MCF 10A (cell line): ENCODE data around the gene KRT1. TPM values are rescaled to one million over a fixed set of nuclear protein-coding genes. Genes with fewer than 3 reads are reported as not detected.

ENCODE experiments used
- BruUV-seq: library from RNA; stranded (reverse); fragments of 400-500 nt; replicated peaks from 2 replicates; lab custom pipeline; 2021; lab: Mats Ljungman, UMichigan
- CTCF ChIA-PET: fragments of 300-600 bp; sonication (Branson Sonifier 250); formaldehyde crosslinking; extraction: SDS; loops from one replicate; lab custom pipeline; 2021; ENCODE audit warnings: antibody characterized with exemption, inconsistent platforms; lab: Yijun Ruan, JAX
- POLR2A ChIA-PET: fragments of 300-600, 350-650 bp; sonication (Branson Sonifier 250); formaldehyde crosslinking; extraction: SDS; loops from one replicate; lab custom pipeline; 2020; ENCODE audit warnings: antibody characterized with exemption, inconsistent platforms; lab: Yijun Ruan, JAX
- DNase-seq: peaks from one replicate; pipeline ENCODE4 v3.0.0-alpha.2; 2018; ENCODE audit not compliant: unreplicated experiment
- H3K27ac Mint-ChIP-seq: one replicate; pipeline ENCODE4 v1.8.0; 2022; ENCODE audit warnings: mild to moderate bottlenecking, low read depth, mixed read lengths; ENCODE audit not compliant: unreplicated experiment
- H3K27me3 Mint-ChIP-seq: one replicate; pipeline ENCODE4 v1.8.0; 2022; ENCODE audit warnings: mixed read lengths; ENCODE audit not compliant: insufficient read depth, unreplicated experiment
- H3K36me3 Mint-ChIP-seq: one replicate; pipeline ENCODE4 v1.8.0; 2022; ENCODE audit warnings: mild to moderate bottlenecking, moderate library complexity, mixed read lengths; ENCODE audit not compliant: insufficient read depth, unreplicated experiment
- H3K4me1 Mint-ChIP-seq: one replicate; pipeline ENCODE4 v1.8.0; 2022; ENCODE audit warnings: mixed read lengths; ENCODE audit not compliant: insufficient read depth, unreplicated experiment
- H3K4me3 Mint-ChIP-seq: one replicate; pipeline ENCODE4 v1.8.0; 2022; ENCODE audit warnings: mild to moderate bottlenecking, moderate library complexity, mixed read lengths; ENCODE audit not compliant: unreplicated experiment
- H3K9me3 Mint-ChIP-seq: one replicate; pipeline ENCODE4 v1.8.0; 2022; ENCODE audit warnings: mixed read lengths; ENCODE audit not compliant: unreplicated experiment
- CTCF ChIP-seq: fragments of 200-600 bp; IDR thresholded peaks from one replicate; pipeline ENCODE4 v1.8.0; 2022; ENCODE audit warnings: antibody characterized with exemption, mild to moderate bottlenecking; ENCODE audit not compliant: unreplicated experiment
- intact Hi-C: fragments of 100-400 bp; cut with micrococcal nuclease; formaldehyde crosslinking; loops from 2 replicates; pipeline ENCODE4 v1.14.1; 2022
- total RNA-seq: library from RNA; stranded (reverse); gene quantifications from 2 replicates; pipeline ENCODE4 v1.2.3, GENCODE V29; 2022

Gene KRT1
- total RNA-seq, 1 experiment from 2014 or later, result not detected

GRCh38 chr12:52627395-52628110 lies 52.7 kb downstream of the KRT1 start:
- BruUV-seq, result no TSS peak
- CTCF ChIA-PET, result no interaction called here

More at GRCh38 chr12:52627395-52628110, 52.7 kb downstream of the KRT1 start:
- Mint-ChIP-seq H3K36me3 (no peaks in the 10 kb centered on the region), H3K27ac (no peak overlapping the region), H3K27me3 (peaks cover 59% of the 10 kb centered on the region), H3K4me1 (no peaks in the 10 kb centered on the region), H3K9me3 (no peaks in the 10 kb centered on the region), H3K4me3 (no peak overlapping the region)
- no peak for DNase-seq
- no peak for TF ChIP-seq CTCF
- POLR2A ChIA-PET, result no interaction called here
- intact Hi-C loops, result no loop called here

Other genes starting within 250 kb of the KRT1 start
- gene KRT75, start 246.0 kb downstream of the KRT1 start, total RNA-seq, result not detected in 2 replicates
- 2.3 and 3.3 TPM in 2 replicates for gene KRT6B, start 228.3 kb downstream of the KRT1 start, total RNA-seq
- 0.19 and 0.44 TPM in 2 replicates for gene KRT6C, start 206.6 kb downstream of the KRT1 start, total RNA-seq
- 1,403 and 1,688 TPM in 2 replicates for gene KRT6A, start 187.2 kb downstream of the KRT1 start, total RNA-seq
- gene KRT5, start 160.0 kb downstream of the KRT1 start, total RNA-seq, result 1,273 and 3,552 TPM in 2 replicates
- gene KRT71, start 127.3 kb downstream of the KRT1 start, total RNA-seq, result not detected in 2 replicates
- not detected in 2 replicates for gene KRT74, start 106.6 kb downstream of the KRT1 start, total RNA-seq
- not detected in 2 replicates for gene KRT72, start 78.9 kb downstream of the KRT1 start, total RNA-seq
- not detected in 2 replicates for gene KRT73, start 61.8 kb downstream of the KRT1 start, total RNA-seq
- gene KRT2, start 28.2 kb downstream of the KRT1 start, total RNA-seq, result not detected in 2 replicates
- gene KRT77, start 23.1 kb upstream of the KRT1 start, total RNA-seq, result not detected in 2 replicates
- gene KRT76, start 96.9 kb upstream of the KRT1 start, total RNA-seq, result not detected in 2 replicates
- not detected in 2 replicates for gene KRT3, start 115.7 kb upstream of the KRT1 start, total RNA-seq
- not detected in 2 replicates for gene KRT4, start 133.7 kb upstream of the KRT1 start, total RNA-seq
- not detected in 2 replicates for gene KRT79, start 153.9 kb upstream of the KRT1 start, total RNA-seq
- not detected in 2 replicates for gene KRT78, start 168.6 kb upstream of the KRT1 start, total RNA-seq
- gene KRT8, start 224.7 kb upstream of the KRT1 start, total RNA-seq, result 179 and 230 TPM in 2 replicates